ENCODE data around the gene GRAP2. TPM values are rescaled to one million over a fixed set of nuclear protein-coding genes. Genes with fewer than 3 reads are reported as not detected.

Gene GRAP2
- total and polyA plus RNA-seq, 2 of the 8 experiments (the other 6 are each of a cell fraction or from before 2014, with no cell fraction given), result 0.08 TPM; not detected in 1

GRCh38 chr22:39940757-39941305 lies 39.9 kb downstream of the GRAP2 start:
- WGBS, 2 experiments (ENCODE audit: extremely low coverage in 1 of 2, insufficient coverage in 1 of 2, insufficient read length in 1 of 2, insufficient replicate concordance in 2 of 2, low coverage in 1 of 2, low lambda C conversion rate in 2 of 2, missing lambda C conversion rate in 1 of 2), result 51% methylated on average over 9 of the region's 9 CpGs; no CpG with 5 or more reads in 1 of the 2 experiments
- H2AFZ ChIP-seq (ENCODE audit: low read length), result no peak overlapping the region
- H2BK120ac ChIP-seq (replicated peaks; ENCODE audit: low read depth, low read length), result no peak overlapping the region
- no peaks in the 10 kb centered on the region for H3K79me2 ChIP-seq (ENCODE audit: control insufficient read depth in 1 of 2, insufficient read depth in 2 of 2, low read length in 2 of 2)
- H3K4ac ChIP-seq (replicated peaks; ENCODE audit: insufficient read length, low read depth, low read length), result no peak overlapping the region
- no peak for TF ChIP-seq SP1 (IDR thresholded peaks at IDR 0.05; ENCODE audit: low read depth, low read length)
- TF ChIP-seq JUN (IDR thresholded peaks at IDR 0.05; ENCODE audit: low read depth, low read length), result no peak
- peak; percentile 13 for FAIRE-seq
- no peaks in the 10 kb centered on the region for H3K36me3 ChIP-seq (ENCODE audit: control insufficient read depth in 2 of 4, insufficient read depth in 4 of 4, low read length in 3 of 4)
- POLR2A ChIA-PET (ENCODE audit: partially characterized antibody), result no interaction called here
- H3K9ac ChIP-seq (replicated peaks in 1 of 4; ENCODE audit: extremely low read depth in 1 of 4, low read depth in 3 of 4, low read length in 3 of 4), result no peak overlapping the region
- H3K27me3 ChIP-seq (replicated peaks in 1 of 4; ENCODE audit: control insufficient read depth in 3 of 4, extremely low read depth in 1 of 4, insufficient read depth in 3 of 4, low read length in 3 of 4), result no peaks in the 10 kb centered on the region; a peak in 1 of 7 replicates
- no peak overlapping the region for H4K91ac ChIP-seq (replicated peaks; ENCODE audit: insufficient read length, low read length)
- no peak overlapping the region for H3K27ac ChIP-seq (ENCODE audit: low read depth, low read length)
- H3K4me2 ChIP-seq (ENCODE audit: insufficient read depth in 1 of 2, low read depth in 2 of 2, low read length in 2 of 2), result peak overlapping the region; percentile 1 to 7; a peak in 1 of 4 replicates
- no peaks in the 10 kb centered on the region for H4K20me1 ChIP-seq (replicated peaks in 1 of 2; ENCODE audit: control insufficient read depth in 1 of 2, insufficient read depth in 2 of 2, low read length in 2 of 2)
- H3K79me1 ChIP-seq (ENCODE audit: low read depth, low read length), result no peaks in the 10 kb centered on the region
- H3K56ac ChIP-seq (replicated peaks; ENCODE audit: insufficient read length, low read depth, low read length), result no peak overlapping the region
- H3K23me2 ChIP-seq (ENCODE audit: low read depth, low read length), result no peaks in the 10 kb centered on the region
- H3K23ac ChIP-seq (ENCODE audit: insufficient read length), result no peak overlapping the region
- CTCF ChIA-PET (ENCODE audit: partially characterized antibody), result interaction anchor here (0.7 to 2.9 kb wide), 2 partner anchors 83 to 236 kb away, joined by 3 to 23 read pairs; no protein-coding TSS in a partner anchor
- peaks cover 7 to 21% (median 12%) of the 10 kb centered on the region in 4 experiments for H3K4me1 ChIP-seq (replicated peaks in 1 of 4; ENCODE audit: control insufficient read depth in 3 of 4, insufficient read depth in 4 of 4, low read length in 3 of 4)
- no peak overlapping the region for H3K18ac ChIP-seq (ENCODE audit: extremely low read depth, low read length)
- no peak for DNase-seq (ENCODE audit: low read depth in 1 of 2, low spot score in 2 of 2)
- H4K5ac ChIP-seq (ENCODE audit: insufficient read length, low read depth, low read length), result no peak overlapping the region
- no peak overlapping the region for H3K14ac ChIP-seq (ENCODE audit: insufficient read length)
- H3K9me3 ChIP-seq (ENCODE audit: insufficient read depth in 2 of 2, low read depth in 1 of 2, low read length in 1 of 2), result no peaks in the 10 kb centered on the region
- no peak overlapping the region for H2BK20ac ChIP-seq (ENCODE audit: low read length)
- no peak overlapping the region for H4K8ac ChIP-seq (ENCODE audit: extremely low read depth, insufficient read depth, low read length)
- H2BK12ac ChIP-seq (ENCODE audit: low read depth, low read length), result no peak overlapping the region
- no peak overlapping the region for H2BK15ac ChIP-seq (ENCODE audit: low read length)
- no peak overlapping the region for H2BK5ac ChIP-seq (ENCODE audit: low read depth, low read length)
- no peak overlapping the region for H2AK5ac ChIP-seq (ENCODE audit: low read depth, low read length)
- no peak overlapping the region for H3K4me3 ChIP-seq (ENCODE audit: extremely low read depth in 1 of 4, insufficient read depth in 2 of 4, low read depth in 3 of 4, low read length in 4 of 4)

All from H1 (cell line).